GM12865 (cell line): ENCODE results near the gene LIN28B.

Experiments
- DNase-seq: peaks from one replicate; pipeline ENCODE4 v3.0.0; 2010; ENCODE audit warnings: low read depth
- H3K4me3 ChIP-seq: 2 replicates; pipeline ENCODE4 v1.5.1; 2011; ENCODE audit warnings: mild to moderate bottlenecking, low read depth, low read length, control low read depth
- CTCF ChIP-seq: IDR thresholded peaks from 2 replicates; pipeline ENCODE4 v1.5.1; 2011; ENCODE audit warnings: low read length, control low read depth, low read depth, inconsistent platforms; ENCODE audit not compliant: insufficient read depth; ENCODE audit errors: missing control alignments

The LIN28B gene, protein sequence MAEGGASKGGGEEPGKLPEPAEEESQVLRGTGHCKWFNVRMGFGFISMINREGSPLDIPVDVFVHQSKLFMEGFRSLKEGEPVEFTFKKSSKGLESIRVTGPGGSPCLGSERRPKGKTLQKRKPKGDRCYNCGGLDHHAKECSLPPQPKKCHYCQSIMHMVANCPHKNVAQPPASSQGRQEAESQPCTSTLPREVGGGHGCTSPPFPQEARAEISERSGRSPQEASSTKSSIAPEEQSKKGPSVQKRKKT

GRCh38 chr6:104956731-104957294 is at the start of gene LIN28B:
TSS of gene LIN28B (plus strand) at chr6:104957107. CDS start at chr6:104957251, 144 bp downstream.
- no peak within 1 kb of the TSS for H3K4me3 ChIP-seq
- no peak for DNase-seq
- TF ChIP-seq CTCF = no peak

DNA sequence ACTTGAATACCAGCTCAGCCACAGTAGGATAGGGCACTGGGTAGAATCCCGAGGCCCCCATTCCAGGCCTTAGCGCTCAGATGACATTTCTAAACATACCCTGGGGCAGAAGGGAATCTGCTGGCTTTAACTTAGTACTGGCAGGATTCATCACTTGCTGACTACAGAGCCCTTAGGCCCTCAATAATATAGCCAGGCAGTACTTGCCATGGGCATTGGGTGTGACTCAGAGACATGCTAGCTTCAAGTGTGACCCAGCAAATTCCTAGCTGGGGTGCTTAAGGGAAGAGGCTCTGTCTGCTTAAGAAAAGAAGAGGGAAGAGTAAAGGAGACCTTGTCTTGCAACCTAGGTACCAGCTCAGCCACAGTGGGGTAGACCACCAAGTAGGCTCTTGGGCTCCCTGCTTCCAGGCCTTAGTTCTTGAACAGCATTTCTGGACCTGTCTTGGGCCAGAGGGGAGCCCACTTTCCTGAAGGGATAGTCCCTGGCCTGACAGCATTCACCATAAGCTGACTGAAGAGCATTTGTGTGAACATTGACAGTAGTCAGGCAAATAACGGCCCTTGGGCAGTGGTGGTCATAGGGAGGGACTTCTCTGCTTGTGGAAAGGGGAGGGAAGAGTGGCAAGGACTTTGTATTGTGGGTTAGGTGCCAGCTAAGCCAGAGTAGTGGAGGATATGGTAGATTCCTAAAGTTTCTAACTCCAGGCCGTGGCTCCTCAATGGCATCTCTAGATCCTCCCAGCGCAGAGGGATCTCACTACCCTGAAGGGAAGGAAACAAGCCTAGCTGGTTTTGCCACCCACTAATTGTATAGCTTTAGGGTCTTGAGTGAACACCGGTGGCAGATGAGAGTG is 48.6 kb upstream of the LIN28B start:
- DNase-seq = no peak
- no peak overlapping the region for H3K4me3 ChIP-seq
- no peak for TF ChIP-seq CTCF

GRCh38 chr6:104908888-104909525 is 47.9 kb upstream of the LIN28B start:
- DNase-seq = no peak
- no peak for TF ChIP-seq CTCF
- no peak overlapping the region for H3K4me3 ChIP-seq

DNA sequence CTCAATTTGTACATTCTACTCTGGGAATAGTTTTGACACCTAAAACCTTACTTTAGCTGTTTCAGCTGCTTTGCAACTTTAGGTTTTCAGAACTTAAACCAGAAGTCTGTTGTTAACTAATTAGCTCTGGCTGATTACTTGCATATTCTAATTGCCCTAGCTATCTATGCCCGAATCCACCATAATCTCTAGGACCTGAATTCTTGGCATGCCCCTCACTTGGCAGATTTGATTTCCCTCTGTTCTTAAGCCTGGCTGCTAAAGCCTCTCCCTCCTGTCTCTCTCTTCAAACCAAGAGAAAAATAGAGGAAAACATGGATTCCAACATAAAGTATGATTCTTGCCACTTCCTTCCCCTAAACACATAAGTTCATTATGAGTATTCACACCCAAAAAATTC is 35.0 kb upstream of the LIN28B start:
- TF ChIP-seq CTCF = no peak
- no peak for DNase-seq
- no peak overlapping the region for H3K4me3 ChIP-seq

- no peak overlapping the region for H3K4me3 ChIP-seq
- TF ChIP-seq CTCF = no peak
- DNase-seq = no peak
These were observed 28.8 kb upstream of the LIN28B start for GRCh38 chr6:104928141-104928540.

DNA sequence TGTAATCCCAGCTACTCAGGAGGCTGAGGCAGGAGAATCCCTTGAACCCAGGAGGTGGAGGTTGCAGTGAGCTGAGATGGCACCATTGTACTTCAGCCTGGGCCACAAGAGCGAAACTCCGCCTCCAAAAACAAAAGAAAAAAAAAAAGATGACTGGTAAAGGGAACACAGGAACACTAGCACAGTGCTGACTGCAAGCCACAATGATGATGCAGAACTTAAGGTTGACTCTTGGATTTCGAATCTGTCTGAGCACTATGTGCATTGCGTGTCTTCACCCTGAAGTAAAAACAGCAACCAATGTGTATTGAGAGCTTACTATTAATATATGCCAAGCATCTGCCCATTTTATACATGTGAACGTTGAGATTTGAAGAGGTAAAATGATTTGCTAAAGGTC is 27.6 kb upstream of the LIN28B start:
- DNase-seq = no peak
- H3K4me3 ChIP-seq = no peak overlapping the region
- TF ChIP-seq CTCF = no peak
